K562 (cell line): ENCODE data around the gene CNTN6. TPM values are rescaled to one million over a fixed set of nuclear protein-coding genes. Genes with fewer than 3 reads are reported as not detected.

Experiments used
- ATAC-seq: fragments of 200-7000 bp; cut with Tn5 transposase; 3 replicates; pipeline ENCODE4 v1.9.1; 2020; ENCODE audit warnings: moderate library complexity
- BruUV-seq: library from RNA; stranded (reverse); fragments of 400-500 nt; replicated peaks from 2 replicates; lab custom pipeline; 2021; lab: Mats Ljungman, UMichigan
- CTCF ChIA-PET: fragments of 300-600 bp; formaldehyde crosslinking; extraction: SDS; loops from one replicate; lab custom pipeline; 2021; ENCODE audit warnings: low intra/inter-chr PET ratio; lab: Yijun Ruan, JAX
- POLR2A ChIA-PET: fragments of 300-600, 350-650 bp; sonication (Branson Sonifier 250); formaldehyde crosslinking; extraction: SDS; loops from one replicate; lab custom pipeline; 2021; ENCODE audit warnings: antibody characterized with exemption, inconsistent platforms; lab: Yijun Ruan, JAX
- DNase-seq, 4 experiments: peaks; one replicate each; pipeline versions ENCODE4 v3.0.0 to v3.0.0-alpha.2; 2011 to 2018; ENCODE audit warnings: low spot score in 3 of 4, mixed read lengths in 3 of 4; ENCODE audit errors: extremely low read depth in 1 of 4
- FAIRE-seq: peaks from 2 replicates; lab custom pipeline; 2011; peaks lifted over from hg19 to GRCh38; lab: Jason Lieb, UNC
- H2AFZ ChIP-seq: 2 replicates; pipeline ENCODE4 v1.6.0; 2011; ENCODE audit warnings: low read depth, low read length, control low read depth, inconsistent platforms
- H3K27ac ChIP-seq: fragments of 200-600 bp; 3 replicates; pipeline ENCODE4 v1.8.0; 2011; ENCODE audit warnings: low read depth, mild to moderate bottlenecking, control low read depth, inconsistent platforms, low read length, moderate library complexity, mixed read lengths; ENCODE audit errors: extremely low read depth
- H3K27me3 ChIP-seq, 2 experiments: fragments of 300-600 bp in 1 of 2; 2 replicates in 1 of 2; 3 replicates in 1 of 2; pipeline versions ENCODE4 v1.6.0 to v1.8.0; 2011; ENCODE audit warnings: inconsistent platforms in 2 of 2, low read length in 2 of 2, mild to moderate bottlenecking in 1 of 2, mixed read lengths in 1 of 2, moderate library complexity in 1 of 2; ENCODE audit not compliant: control insufficient read depth in 2 of 2, insufficient read depth in 2 of 2
- H3K36me3 ChIP-seq: fragments of 300-600 bp; 3 replicates; pipeline ENCODE4 v1.8.0; 2011; ENCODE audit warnings: mild to moderate bottlenecking, low read length, inconsistent platforms; ENCODE audit not compliant: control insufficient read depth, insufficient read depth
- H3K4me1 ChIP-seq, 2 experiments: fragments of 200-600 bp in 1 of 2; replicated peaks in 1 of 2; 2 replicates in 1 of 2; 3 replicates in 1 of 2; pipeline versions ENCODE4 v1.5.1 to v1.8.0; 2011; ENCODE audit warnings: inconsistent platforms in 2 of 2, low read length in 2 of 2, mild to moderate bottlenecking in 1 of 2, mixed read lengths in 1 of 2, moderate library complexity in 1 of 2; ENCODE audit not compliant: control insufficient read depth in 2 of 2, insufficient read depth in 2 of 2
- H3K4me2 ChIP-seq: 2 replicates; pipeline ENCODE4 v1.6.1; 2011; ENCODE audit warnings: low read length, control low read depth, inconsistent platforms, mixed read lengths; ENCODE audit not compliant: insufficient read depth
- H3K4me3 ChIP-seq: fragments of 200-600 bp; sonication (generic), shearing (Covaris generic); 2 replicates; pipeline ENCODE4 v1.5.1; 2016; ENCODE audit warnings: control low read depth, inconsistent platforms
- H3K79me2 ChIP-seq: fragments of 200-600 bp; 3 replicates; pipeline ENCODE4 v1.8.0; 2011; ENCODE audit warnings: low read length, inconsistent platforms; ENCODE audit not compliant: control insufficient read depth, insufficient read depth
- H3K9ac ChIP-seq, 2 experiments: 2 replicates each; pipeline versions ENCODE4 v1.6.0 to v1.6.1; 2011; ENCODE audit warnings: low read depth in 2 of 2, low read length in 2 of 2, control low read depth in 1 of 2, inconsistent platforms in 1 of 2, mild to moderate bottlenecking in 1 of 2, mixed read lengths in 1 of 2; ENCODE audit not compliant: insufficient read depth in 1 of 2
- H3K9me1 ChIP-seq: one replicate; pipeline ENCODE4 v1.6.0; 2011; ENCODE audit warnings: inconsistent platforms, mild to moderate bottlenecking, low read length, moderate library complexity; ENCODE audit not compliant: control insufficient read depth, insufficient read depth
- H3K9me3 ChIP-seq: replicated peaks from 2 replicates; pipeline ENCODE4 v1.5.1; 2011; ENCODE audit warnings: low read depth, low read length, inconsistent platforms; ENCODE audit not compliant: control insufficient read depth, insufficient read depth
- H4K20me1 ChIP-seq: replicated peaks from 2 replicates; pipeline ENCODE4 v1.6.1; 2011; ENCODE audit warnings: low read length, inconsistent platforms, mixed read lengths; ENCODE audit not compliant: control insufficient read depth, insufficient read depth
- ETV5 ChIP-seq: sonication (generic); formaldehyde crosslinking; IDR thresholded peaks from 2 replicates; pipeline ENCODE4 v1.4.0; 2020; ENCODE audit warnings: low read depth, mild to moderate bottlenecking, missing genetic modification reagents
- GABPB1 ChIP-seq: sonication (generic); formaldehyde crosslinking; IDR thresholded peaks from 2 replicates; pipeline ENCODE4 v1.8.0; 2022; ENCODE audit warnings: mild to moderate bottlenecking, missing genetic modification reagents
- ILF3 ChIP-seq: fragments of 450-650 bp; IDR thresholded peaks from 2 replicates; pipeline ENCODE4 v1.6.1; 2018; ENCODE audit warnings: antibody characterized with exemption, mild to moderate bottlenecking, moderate library complexity, borderline replicate concordance
- MAZ ChIP-seq, 2 experiments: fragments of 450-650 bp in 1 of 2; sonication (generic) in 1 of 2; formaldehyde crosslinking; IDR thresholded peaks in 1 of 2; conservative IDR thresholded peaks in 1 of 2; 2 replicates each; pipeline versions ENCODE4 v1.4.0 to v1.5.0; 2020; ENCODE audit warnings: mild to moderate bottlenecking in 1 of 2, missing genetic modification reagents in 1 of 2
- MTA1 ChIP-seq: fragments of 450-650 bp; IDR thresholded peaks from 2 replicates; pipeline ENCODE4 v1.6.1; 2017; ENCODE audit warnings: borderline replicate concordance
- MTA2 ChIP-seq: fragments of 450-650 bp; IDR thresholded peaks from 2 replicates; pipeline ENCODE4 v1.6.1; 2016; ENCODE audit warnings: low read depth
- MYBL2 ChIP-seq, 2 experiments: fragments of 450-650 bp in 1 of 2; sonication (generic) in 1 of 2; formaldehyde crosslinking in 1 of 2; IDR thresholded peaks; 2 replicates each; pipeline versions ENCODE4 v1.6.1 to v1.8.1; 2017 to 2022; ENCODE audit warnings: borderline replicate concordance in 1 of 2, inconsistent platforms in 1 of 2, low read depth in 1 of 2, mild to moderate bottlenecking in 1 of 2, missing genetic modification reagents in 1 of 2, moderate library complexity in 1 of 2
- POLR2AphosphoS2 ChIP-seq: IDR thresholded peaks from 2 replicates; pipeline ENCODE4 v1.6.1; 2012; ENCODE audit warnings: low read length, improper control_type of control experiment
- PREB ChIP-seq: sonication (generic); formaldehyde crosslinking; IDR thresholded peaks from 2 replicates; pipeline ENCODE4 v1.8.1; 2023; ENCODE audit warnings: mild to moderate bottlenecking, missing genetic modification reagents
- SPI1 ChIP-seq: IDR thresholded peaks from 2 replicates; pipeline ENCODE4 v1.6.1; 2011; ENCODE audit warnings: low read depth, low read length, control low read depth, borderline replicate concordance
- STAT5B ChIP-seq: fragments of 250-450 bp; sonication (Bioruptor Pico); IDR thresholded peaks from 2 replicates; pipeline ENCODE4 v1.8.0; 2021; ENCODE audit warnings: mild to moderate bottlenecking, inconsistent platforms
- THRA ChIP-seq: fragments of 450-650 bp; IDR thresholded peaks from 2 replicates; pipeline ENCODE4 v1.6.1; 2017; ENCODE audit warnings: mild to moderate bottlenecking, moderate library complexity
- YY1 ChIP-seq, 3 experiments: IDR thresholded peaks; 2 replicates each; pipeline ENCODE4 v1.6.1; 2011; ENCODE audit warnings: low read length in 2 of 3, mild to moderate bottlenecking in 2 of 3, moderate library complexity in 2 of 3, borderline replicate concordance in 1 of 3, control low read depth in 1 of 3, low read depth in 1 of 3; ENCODE audit not compliant: insufficient read depth in 3 of 3, insufficient replicate concordance in 2 of 3, control insufficient read depth in 1 of 3, insufficient read length in 1 of 3; ENCODE audit errors: extremely low read depth in 1 of 3
- ZNF695 ChIP-seq: fragments of 450-650 bp; formaldehyde crosslinking; IDR thresholded peaks from 2 replicates; pipeline ENCODE4 v1.4.0; 2020; ENCODE audit warnings: mild to moderate bottlenecking, moderate library complexity
- WGBS: fragments of 100-300 bp; shearing (Covaris generic); methylation state at CpG from one replicate; pipeline ENCODE4 v1.1.6; 2016; ENCODE audit warnings: low coverage, mixed read lengths; ENCODE audit not compliant: insufficient coverage; ENCODE audit errors: missing lambda C conversion rate; 5-methylcytosine and 5-hydroxymethylcytosine counted together
- in situ Hi-C: fragments of 300-500 bp; cut with MboI; formaldehyde crosslinking; loops from 4 replicates; pipeline ENCODE4 v1.15.0; 2018; ENCODE audit warnings: inconsistent platforms, mixed read lengths
- intact Hi-C: fragments of 100-400 bp; cut with micrococcal nuclease; formaldehyde crosslinking; loops from 2 replicates; pipeline ENCODE4 v1.14.2; 2022
- polyA plus RNA-seq, 8 experiments: library from polyadenylated mRNA; depleted of rRNA in 4 of 8; stranded (reverse) in 5 of 8; unstranded in 3 of 8; fragments of >200 nt; fragmentation: Nextera tagmentation in 2 of 8; fragmentation: Illumina TruSeq in 1 of 8; extraction: Ambion mirVana in 2 of 8; extraction: Trizol in 1 of 8; gene quantifications; 2 replicates each; pipeline versions ENCODE4 v1.2.1 to v1.2.3, GENCODE V29; 2011 to 2014; ENCODE audit warnings: inconsistent platforms in 1 of 8, missing spikeins in 1 of 8
- total RNA-seq, 7 experiments: library from RNA; depleted of rRNA in 6 of 7; stranded (reverse); fragments of >200 nt in 6 of 7; fragmentation: Illumina TruSeq in 2 of 7; extraction: Trizol in 2 of 7; gene quantifications; 2 replicates each; pipeline versions ENCODE4 v1.2.1 to v1.2.3, GENCODE V29; 2011 to 2021; ENCODE audit warnings: low replicate concordance in 1 of 7
- TF ChIP-seq, protein P1 (sequence below): sonication (generic); formaldehyde crosslinking; IDR thresholded peaks from 2 replicates; pipeline ENCODE4 v1.8.1; 2022; ENCODE audit warnings: missing genetic modification reagents
- TF ChIP-seq, protein P2 (sequence below): sonication (generic); formaldehyde crosslinking; IDR thresholded peaks from 2 replicates; pipeline ENCODE4 v1.8.1; 2022; ENCODE audit warnings: missing genetic modification reagents

CNTN6 gene
- total and polyA plus RNA-seq, 9 of the 15 experiments (the other 6 are each of a cell fraction or from before 2014, with no cell fraction given), result not detected

- Histone ChIP-seq H3K27me3 (no peaks in the 10 kb centered on the region), H3K9ac (no peak overlapping the region), H4K20me1 (no peaks in the 10 kb centered on the region), H3K36me3 (no peaks in the 10 kb centered on the region), H3K79me2 (no peaks in the 10 kb centered on the region), H3K9me1 (no peaks in the 10 kb centered on the region), H3K4me3 (no peak overlapping the region), H3K4me1 (no peaks in the 10 kb centered on the region), H3K27ac (no peak overlapping the region), H3K4me2 (no peak overlapping the region), H2AFZ (no peak overlapping the region), H3K9me3 (no peaks in the 10 kb centered on the region)
- in situ Hi-C loops (no loop called here), intact Hi-C loops (no loop called here)
- ChIA-PET CTCF (no interaction called here), POLR2A (no interaction called here)
- no TSS peak for BruUV-seq
- no peak for DNase-seq
- 2% methylated on average over 3 of the region's 3 CpGs for WGBS
- ATAC-seq, result no peak
- FAIRE-seq, result no peak
- no peak for TF ChIP-seq STAT5B (CRISPR knock-in tag)
- no peak for TF ChIP-seq ZNF695 (CRISPR knock-in tag)
- no peak for TF ChIP-seq ILF3
- TF ChIP-seq, protein P1, sequence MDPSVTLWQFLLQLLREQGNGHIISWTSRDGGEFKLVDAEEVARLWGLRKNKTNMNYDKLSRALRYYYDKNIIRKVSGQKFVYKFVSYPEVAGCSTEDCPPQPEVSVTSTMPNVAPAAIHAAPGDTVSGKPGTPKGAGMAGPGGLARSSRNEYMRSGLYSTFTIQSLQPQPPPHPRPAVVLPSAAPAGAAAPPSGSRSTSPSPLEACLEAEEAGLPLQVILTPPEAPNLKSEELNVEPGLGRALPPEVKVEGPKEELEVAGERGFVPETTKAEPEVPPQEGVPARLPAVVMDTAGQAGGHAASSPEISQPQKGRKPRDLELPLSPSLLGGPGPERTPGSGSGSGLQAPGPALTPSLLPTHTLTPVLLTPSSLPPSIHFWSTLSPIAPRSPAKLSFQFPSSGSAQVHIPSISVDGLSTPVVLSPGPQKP (CRISPR knock-in tag), result no peak
- no peak for TF ChIP-seq THRA
- TF ChIP-seq MTA2, result no peak
- TF ChIP-seq, protein P2, sequence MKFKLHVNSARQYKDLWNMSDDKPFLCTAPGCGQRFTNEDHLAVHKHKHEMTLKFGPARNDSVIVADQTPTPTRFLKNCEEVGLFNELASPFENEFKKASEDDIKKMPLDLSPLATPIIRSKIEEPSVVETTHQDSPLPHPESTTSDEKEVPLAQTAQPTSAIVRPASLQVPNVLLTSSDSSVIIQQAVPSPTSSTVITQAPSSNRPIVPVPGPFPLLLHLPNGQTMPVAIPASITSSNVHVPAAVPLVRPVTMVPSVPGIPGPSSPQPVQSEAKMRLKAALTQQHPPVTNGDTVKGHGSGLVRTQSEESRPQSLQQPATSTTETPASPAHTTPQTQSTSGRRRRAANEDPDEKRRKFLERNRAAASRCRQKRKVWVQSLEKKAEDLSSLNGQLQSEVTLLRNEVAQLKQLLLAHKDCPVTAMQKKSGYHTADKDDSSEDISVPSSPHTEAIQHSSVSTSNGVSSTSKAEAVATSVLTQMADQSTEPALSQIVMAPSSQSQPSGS, result no peak
- no peak for TF ChIP-seq SPI1
- TF ChIP-seq MYBL2 (IDR thresholded peaks at IDR 0.05; ENCODE audit: low read depth), result no peak
- no peak for TF ChIP-seq MYBL2 (CRISPR knock-in tag; IDR thresholded peaks at IDR 0.05; ENCODE audit: borderline replicate concordance)
- no peak for TF ChIP-seq POLR2AphosphoS2
- TF ChIP-seq GABPB1, result no peak
- no peak for TF ChIP-seq MAZ (CRISPR knock-in tag; conservative IDR thresholded peaks at IDR 0.05 in 1 of 2, IDR thresholded peaks at IDR 0.05 in 1 of 2)
- TF ChIP-seq ETV5, result no peak
- no peak for TF ChIP-seq MTA1
- no peak for TF ChIP-seq PREB (CRISPR knock-in tag)
- no peak for TF ChIP-seq YY1 (IDR thresholded peaks at IDR 0.05; ENCODE audit: borderline replicate concordance in 1 of 3, control insufficient read depth in 1 of 3, extremely low read depth in 1 of 3, insufficient read depth in 3 of 3, insufficient read length in 1 of 3, insufficient replicate concordance in 2 of 3, low read depth in 1 of 3, low read length in 2 of 3)
Observed at GRCh38 chr3:1421577-1421976, 328.8 kb downstream of the CNTN6 start.
